Hepatocyte (in vitro differentiated cells): ENCODE data around the gene CDC42BPG.

Experiments used
- EZH2 ChIP-seq: fragments of 200-600 bp; sonication (generic); IDR thresholded peaks from 2 replicates; pipeline ENCODE4 v1.6.1; 2016; ENCODE audit warnings: antibody characterized with exemption, mild to moderate bottlenecking, borderline replicate concordance
- EZH2phosphoT487 ChIP-seq: fragments of 200-600 bp; sonication (generic); IDR thresholded peaks from one replicate; pipeline ENCODE4 v1.6.1; 2018; ENCODE audit warnings: antibody characterized with exemption, mild to moderate bottlenecking, low read depth, moderate library complexity; ENCODE audit not compliant: unreplicated experiment, severe bottlenecking
- TF ChIP-seq, protein P1 (sequence below): fragments of 200-600 bp; sonication (generic); IDR thresholded peaks from 2 replicates; pipeline ENCODE4 v1.5.1; 2016; ENCODE audit warnings: antibody characterized with exemption, mild to moderate bottlenecking; ENCODE audit not compliant: poor library complexity

- TF ChIP-seq, protein P1, sequence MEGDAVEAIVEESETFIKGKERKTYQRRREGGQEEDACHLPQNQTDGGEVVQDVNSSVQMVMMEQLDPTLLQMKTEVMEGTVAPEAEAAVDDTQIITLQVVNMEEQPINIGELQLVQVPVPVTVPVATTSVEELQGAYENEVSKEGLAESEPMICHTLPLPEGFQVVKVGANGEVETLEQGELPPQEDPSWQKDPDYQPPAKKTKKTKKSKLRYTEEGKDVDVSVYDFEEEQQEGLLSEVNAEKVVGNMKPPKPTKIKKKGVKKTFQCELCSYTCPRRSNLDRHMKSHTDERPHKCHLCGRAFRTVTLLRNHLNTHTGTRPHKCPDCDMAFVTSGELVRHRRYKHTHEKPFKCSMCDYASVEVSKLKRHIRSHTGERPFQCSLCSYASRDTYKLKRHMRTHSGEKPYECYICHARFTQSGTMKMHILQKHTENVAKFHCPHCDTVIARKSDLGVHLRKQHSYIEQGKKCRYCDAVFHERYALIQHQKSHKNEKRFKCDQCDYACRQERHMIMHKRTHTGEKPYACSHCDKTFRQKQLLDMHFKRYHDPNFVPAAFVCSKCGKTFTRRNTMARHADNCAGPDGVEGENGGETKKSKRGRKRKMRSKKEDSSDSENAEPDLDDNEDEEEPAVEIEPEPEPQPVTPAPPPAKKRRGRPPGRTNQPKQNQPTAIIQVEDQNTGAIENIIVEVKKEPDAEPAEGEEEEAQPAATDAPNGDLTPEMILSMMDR, result no peak
- TF ChIP-seq EZH2, result no peak
- no peak for TF ChIP-seq EZH2phosphoT487
Measured at GRCh38 chr11:64866173-64866491, 21.7 kb upstream of the CDC42BPG start.
